WERI-Rb-1 (cell line): Measurements from ENCODE around the gene PPP1R37.
"Not testable (repeated sequence)": the region's sequence is repeated elsewhere in the genome, so short reads cannot be mapped to it uniquely, and the experiment has no call there.

Experiments
- DNase-seq: peaks from one replicate; pipeline ENCODE4 v3.0.0-alpha.2; 2020
- H3K27ac ChIP-seq: fragments of 250-450 bp; sonication (Bioruptor Pico); 2 replicates; pipeline ENCODE4 v1.5.1; 2020; ENCODE audit warnings: mild to moderate bottlenecking, moderate library complexity
- H3K27me3 ChIP-seq: fragments of 250-450 bp; sonication (Bioruptor Pico); 2 replicates; pipeline ENCODE4 v1.5.1; 2021; ENCODE audit warnings: mild to moderate bottlenecking, low read depth, moderate library complexity; ENCODE audit not compliant: insufficient read depth, severe bottlenecking
- H3K36me3 ChIP-seq: fragments of 250-450 bp; sonication (Bioruptor Pico); 2 replicates; pipeline ENCODE4 v1.5.1; 2020; ENCODE audit warnings: mild to moderate bottlenecking, moderate library complexity
- H3K4me3 ChIP-seq: 2 replicates; pipeline ENCODE4 v1.5.1; 2011; ENCODE audit warnings: low read depth, mild to moderate bottlenecking, control low read depth, low read length
- H3K9me3 ChIP-seq: fragments of 250-450 bp; sonication (Bioruptor Pico); 2 replicates; pipeline ENCODE4 v1.5.1; 2021; ENCODE audit warnings: mild to moderate bottlenecking, moderate library complexity; ENCODE audit not compliant: severe bottlenecking
- TF ChIP-seq, protein P1 (sequence below): IDR thresholded peaks from 2 replicates; pipeline ENCODE4 v1.5.1; 2011; ENCODE audit warnings: low read depth, mild to moderate bottlenecking, control low read depth, inconsistent platforms, low read length

The PPP1R37 gene

DNA sequence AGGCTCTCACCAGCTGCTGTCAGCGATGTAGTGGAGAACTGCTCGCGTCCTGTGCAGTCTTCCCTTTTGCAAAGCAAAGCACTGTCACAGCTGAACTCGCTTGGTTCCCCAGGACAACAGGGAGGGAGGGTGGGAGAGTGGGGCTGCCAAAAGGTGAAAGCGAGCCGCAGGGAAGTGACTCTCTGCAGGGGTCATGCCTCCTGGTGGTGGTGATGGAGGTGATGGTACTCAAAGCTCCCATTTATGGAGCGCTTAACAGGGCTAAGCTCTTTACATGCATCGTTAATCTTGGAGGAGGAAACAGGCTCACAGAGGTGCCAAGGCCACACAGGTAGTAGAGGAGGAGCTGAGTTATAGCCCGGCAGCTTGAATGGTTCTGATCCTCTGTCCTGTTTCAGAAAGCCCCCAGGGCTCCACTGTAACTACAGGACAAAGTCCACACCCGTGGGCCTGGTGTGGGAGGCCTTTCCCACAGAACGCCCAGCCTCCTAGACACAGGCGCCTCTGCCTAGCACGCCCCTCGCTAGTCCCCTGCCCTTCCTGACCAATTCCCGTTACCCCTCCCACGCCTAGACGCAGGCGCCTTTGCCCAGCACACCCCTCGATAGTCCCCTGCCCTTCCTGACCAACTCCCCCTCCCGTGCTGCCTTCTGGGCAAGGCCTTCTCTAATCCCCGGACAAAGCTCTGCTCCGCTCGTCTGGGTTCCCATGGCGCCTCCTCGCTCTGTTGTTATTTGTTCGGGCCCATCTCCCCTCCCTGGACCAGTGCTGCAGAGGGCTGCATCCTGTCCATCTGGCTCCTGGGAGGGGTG lies 10.7 kb downstream of the PPP1R37 start:
- Histone ChIP-seq H3K4me3 (peak overlapping the region; percentile 33), H3K9me3 (no peaks in the 10 kb centered on the region), H3K27me3 (no peaks in the 10 kb centered on the region), H3K36me3 (peaks cover 17% of the 10 kb centered on the region), H3K27ac (peak overlapping the region; percentile 79)
- peak; percentile 88 for DNase-seq
- TF ChIP-seq, protein P1, sequence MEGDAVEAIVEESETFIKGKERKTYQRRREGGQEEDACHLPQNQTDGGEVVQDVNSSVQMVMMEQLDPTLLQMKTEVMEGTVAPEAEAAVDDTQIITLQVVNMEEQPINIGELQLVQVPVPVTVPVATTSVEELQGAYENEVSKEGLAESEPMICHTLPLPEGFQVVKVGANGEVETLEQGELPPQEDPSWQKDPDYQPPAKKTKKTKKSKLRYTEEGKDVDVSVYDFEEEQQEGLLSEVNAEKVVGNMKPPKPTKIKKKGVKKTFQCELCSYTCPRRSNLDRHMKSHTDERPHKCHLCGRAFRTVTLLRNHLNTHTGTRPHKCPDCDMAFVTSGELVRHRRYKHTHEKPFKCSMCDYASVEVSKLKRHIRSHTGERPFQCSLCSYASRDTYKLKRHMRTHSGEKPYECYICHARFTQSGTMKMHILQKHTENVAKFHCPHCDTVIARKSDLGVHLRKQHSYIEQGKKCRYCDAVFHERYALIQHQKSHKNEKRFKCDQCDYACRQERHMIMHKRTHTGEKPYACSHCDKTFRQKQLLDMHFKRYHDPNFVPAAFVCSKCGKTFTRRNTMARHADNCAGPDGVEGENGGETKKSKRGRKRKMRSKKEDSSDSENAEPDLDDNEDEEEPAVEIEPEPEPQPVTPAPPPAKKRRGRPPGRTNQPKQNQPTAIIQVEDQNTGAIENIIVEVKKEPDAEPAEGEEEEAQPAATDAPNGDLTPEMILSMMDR: peak; percentile 49

DNA sequence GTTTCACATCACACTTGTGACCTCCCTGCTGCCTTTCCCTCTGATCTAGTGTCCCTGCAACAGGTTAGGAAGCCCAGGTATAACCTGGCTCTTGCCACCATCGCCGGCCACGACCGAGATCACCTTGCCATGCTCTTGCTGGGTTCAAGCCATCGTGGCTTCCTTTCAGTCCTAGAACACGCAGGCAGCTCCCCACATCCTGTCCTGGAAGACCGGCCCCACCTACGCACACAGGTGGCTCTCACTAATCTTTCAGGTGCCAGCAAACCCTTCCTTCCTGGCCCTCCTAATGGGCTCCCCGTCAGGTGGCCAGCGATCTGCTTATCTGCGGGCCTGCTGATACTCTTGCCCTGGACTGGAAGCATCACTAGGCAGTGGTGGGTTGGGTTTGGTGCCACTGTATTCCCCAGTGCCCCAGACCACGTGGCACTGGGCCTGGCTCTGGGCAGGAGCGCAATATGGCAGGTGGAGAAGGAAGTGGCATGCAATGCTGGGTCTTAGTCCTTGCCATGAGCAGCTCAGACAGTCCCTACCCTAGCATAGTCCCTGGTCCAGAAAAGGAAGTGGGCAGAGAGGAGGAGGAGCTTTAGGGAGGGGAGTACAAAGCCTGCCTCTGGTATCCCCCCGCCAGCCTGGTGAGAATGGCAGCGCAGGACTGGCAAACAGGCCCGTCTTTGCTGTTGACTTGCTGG lies 11.8 kb downstream of the PPP1R37 start:
- Histone ChIP-seq H3K36me3 (peaks cover 11% of the 10 kb centered on the region), H3K27me3 (no peaks in the 10 kb centered on the region), H3K4me3 (no peak overlapping the region), H3K9me3 (no peaks in the 10 kb centered on the region), H3K27ac (peak overlapping the region; percentile 79)
- TF ChIP-seq, protein P1: no peak
- no peak for DNase-seq

- DNase-seq, H3K27me3 ChIP-seq, H3K4me3 ChIP-seq, H3K36me3 ChIP-seq, H3K9me3 ChIP-seq, H3K27ac ChIP-seq: not testable (repeated sequence)
Measured at GRCh38 chr19:45106363-45106762, 13.4 kb downstream of the PPP1R37 start.

DNA sequence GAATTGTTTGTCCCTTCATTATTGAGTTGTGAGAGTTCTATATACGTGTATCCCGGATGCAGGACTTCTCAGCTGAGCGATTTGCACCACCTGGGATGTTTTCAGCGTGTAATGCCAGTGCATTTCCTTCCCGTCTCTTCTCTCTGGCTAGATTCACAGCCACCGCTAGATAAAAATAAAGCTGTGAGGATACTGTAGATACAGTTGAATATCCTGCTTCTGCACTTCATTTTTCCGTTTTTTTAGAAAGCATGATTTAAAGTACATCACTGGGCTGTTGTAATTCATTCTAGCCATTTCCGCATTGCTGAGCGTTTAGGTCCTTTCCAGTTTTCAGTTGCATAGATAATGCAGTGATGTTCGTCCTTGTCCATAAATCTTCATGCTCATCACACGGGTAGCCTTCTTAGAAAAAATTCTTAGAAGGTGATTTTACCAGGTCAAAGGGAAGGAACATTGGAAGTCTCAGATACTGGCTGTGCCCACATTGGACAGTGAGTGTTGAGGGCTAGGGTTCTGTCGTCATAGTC lies 14.7 kb downstream of the PPP1R37 start:
- Histone ChIP-seq H3K9me3 (no peaks in the 10 kb centered on the region), H3K27ac (no peak overlapping the region)
- no peak for DNase-seq

DNA sequence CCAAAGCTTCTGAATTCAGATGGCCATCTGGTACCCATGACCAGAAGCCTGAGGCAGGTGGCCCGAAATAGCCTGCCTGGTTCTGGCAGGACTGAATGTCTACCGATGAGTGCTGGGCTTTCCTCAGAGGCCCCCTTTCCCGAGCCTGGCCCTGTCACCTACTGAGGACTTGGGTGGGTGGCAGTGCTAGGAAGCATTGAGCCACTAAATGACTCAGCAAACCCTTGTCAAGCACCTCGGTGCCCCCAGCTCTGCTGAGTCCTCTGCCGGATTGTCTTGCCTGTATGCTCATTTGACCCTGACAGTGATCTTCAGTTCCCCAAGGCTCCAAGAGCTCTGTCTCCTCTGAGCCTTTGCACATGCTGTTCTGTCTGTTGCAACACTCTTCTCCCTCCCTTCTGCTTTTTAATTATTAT lies 17.9 kb downstream of the PPP1R37 start:
- H3K36me3 ChIP-seq: no peaks in the 10 kb centered on the region; the same call in 1 of the 2 replicates
- H3K27ac ChIP-seq: no peak overlapping the region
- DNase-seq: no peak
- TF ChIP-seq, protein P1: no peak
- H3K9me3 ChIP-seq: no peaks in the 10 kb centered on the region
- H3K27me3 ChIP-seq: no peaks in the 10 kb centered on the region
- no peak overlapping the region for H3K4me3 ChIP-seq

More for the DNA sequence above, 14.7 kb downstream of the PPP1R37 start:
- TF ChIP-seq, protein P1: no peak
- Histone ChIP-seq H3K27me3 (no peaks in the 10 kb centered on the region), H3K36me3 (no peaks in the 10 kb centered on the region; the same call in 1 of the 2 replicates), H3K4me3 (no peak overlapping the region)

DNA sequence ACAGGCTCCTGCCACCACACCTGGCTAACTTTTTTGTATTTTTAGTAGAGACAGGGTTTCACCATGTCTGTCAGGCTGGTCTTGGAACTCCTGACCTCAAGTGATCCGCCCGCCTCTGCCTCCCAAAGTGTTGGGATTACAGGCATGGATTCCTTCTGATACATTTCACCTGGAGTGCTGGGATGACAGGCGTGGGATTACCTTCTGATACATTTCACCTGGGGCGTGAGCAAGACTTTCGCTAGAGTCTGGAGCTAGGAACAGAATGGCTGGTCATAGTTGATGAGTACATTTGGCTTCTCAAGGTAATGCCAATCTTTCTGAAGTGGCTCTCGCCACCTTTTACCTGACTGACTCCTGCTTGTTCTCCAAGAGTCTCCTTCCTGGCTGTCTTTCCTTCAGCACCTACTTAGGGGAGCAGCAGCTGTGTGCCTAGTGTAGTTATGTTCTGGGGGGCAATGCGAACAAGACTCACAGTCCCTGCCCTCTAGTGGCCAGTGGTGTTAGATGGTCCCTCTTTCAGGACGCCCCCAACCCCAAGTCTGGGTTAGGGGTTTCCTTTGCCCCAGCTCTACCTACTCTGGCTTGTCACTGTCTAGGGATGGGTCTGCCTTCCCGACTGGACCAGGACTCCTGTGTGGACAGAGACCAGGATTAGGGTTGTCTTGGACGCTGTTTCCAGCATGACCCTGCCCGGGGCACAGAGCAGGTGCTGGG lies 19.3 kb downstream of the PPP1R37 start:
- no peak overlapping the region for H3K4me3 ChIP-seq
- TF ChIP-seq, protein P1: no peak
- no peak for DNase-seq
- no peaks in the 10 kb centered on the region for H3K9me3 ChIP-seq
- no peak overlapping the region for H3K27ac ChIP-seq
- H3K36me3 ChIP-seq: no peaks in the 10 kb centered on the region; the same call in 1 of the 2 replicates
- no peaks in the 10 kb centered on the region for H3K27me3 ChIP-seq
